SK-N-SH (cell line): ENCODE data around the gene NEMP1. TPM values are rescaled to one million over a fixed set of nuclear protein-coding genes. Genes with fewer than 3 reads are reported as not detected.

ENCODE experiments used
- CTCF ChIA-PET: fragments of 300-600, 350-600 bp; formaldehyde crosslinking; extraction: SDS; loops from one replicate; lab custom pipeline; 2021; lab: Yijun Ruan, JAX
- POLR2A ChIA-PET: fragments of 350-600 bp; sonication (Branson Sonifier 250); formaldehyde crosslinking; extraction: SDS; loops from one replicate; lab custom pipeline; 2020; ENCODE audit warnings: antibody characterized with exemption, inconsistent platforms; lab: Yijun Ruan, JAX
- DNase-seq: peaks from one replicate; pipeline ENCODE4 v3.0.0; 2012
- H2AFZ ChIP-seq: fragments of 200-600 bp; sonication (generic); 2 replicates; pipeline ENCODE4 v1.8.1; 2016; ENCODE audit warnings: antibody characterized with exemption, mild to moderate bottlenecking, low read depth
- H3F3A ChIP-seq: fragments of 200-600 bp; sonication (generic); replicated peaks from 2 replicates; pipeline ENCODE3; 2016; ENCODE audit warnings: antibody characterized with exemption, mild to moderate bottlenecking; ENCODE audit not compliant: insufficient read depth
- H3K27ac ChIP-seq, 2 experiments: fragments of 200-500 bp in 1 of 2; fragments of 200-600 bp in 1 of 2; sonication (Bioruptor generic) in 1 of 2; sonication (generic), shearing (Covaris generic) in 1 of 2; 2 replicates each; pipeline versions ENCODE4 v1.5.1 to v1.6.1; 2014 to 2016; ENCODE audit warnings: low read depth in 2 of 2, inconsistent platforms in 1 of 2, low read length in 1 of 2, mild to moderate bottlenecking in 1 of 2, mixed read lengths in 1 of 2
- H3K27me3 ChIP-seq: fragments of 200-600 bp; sonication (generic), shearing (Covaris generic); 2 replicates; pipeline ENCODE4 v1.6.1; 2016; ENCODE audit warnings: mixed run types; ENCODE audit not compliant: insufficient read depth
- H3K36me3 ChIP-seq, 2 experiments: fragments of 200-500 bp in 1 of 2; fragments of 200-600 bp in 1 of 2; sonication (Bioruptor generic) in 1 of 2; sonication (generic) in 1 of 2; replicated peaks in 1 of 2; 2 replicates each; pipeline versions ENCODE3 to v1.5.1; 2014 to 2016; ENCODE audit warnings: low read length in 1 of 2, mild to moderate bottlenecking in 1 of 2; ENCODE audit not compliant: insufficient read depth in 2 of 2, control insufficient read depth in 1 of 2
- H3K4me1 ChIP-seq, 2 experiments: fragments of 200-500 bp in 1 of 2; fragments of 200-600 bp in 1 of 2; sonication (Bioruptor generic) in 1 of 2; sonication (generic), shearing (Covaris generic) in 1 of 2; 2 replicates each; pipeline versions ENCODE4 v1.5.1 to v1.6.1; 2014 to 2016; ENCODE audit warnings: low read depth in 1 of 2, low read length in 1 of 2, mixed run types in 1 of 2; ENCODE audit not compliant: insufficient read depth in 2 of 2, control insufficient read depth in 1 of 2
- H3K4me2 ChIP-seq: fragments of 200-600 bp; sonication (generic), shearing (Covaris generic); 2 replicates; pipeline ENCODE4 v1.6.1; 2017; ENCODE audit warnings: mixed run types
- H3K4me3 ChIP-seq, 2 experiments: fragments of 200-500 bp in 1 of 2; fragments of 200-600 bp in 1 of 2; sonication (Bioruptor generic) in 1 of 2; sonication (generic), shearing (Covaris generic) in 1 of 2; 2 replicates each; pipeline versions ENCODE4 v1.5.1 to v1.8.1; 2014 to 2016; ENCODE audit warnings: low read depth in 2 of 2, inconsistent platforms in 1 of 2, low read length in 1 of 2, mild to moderate bottlenecking in 1 of 2, mixed read lengths in 1 of 2, moderate library complexity in 1 of 2
- H3K79me2 ChIP-seq: fragments of 200-600 bp; sonication (generic); 2 replicates; pipeline ENCODE4 v1.8.1; 2017; ENCODE audit warnings: mild to moderate bottlenecking; ENCODE audit not compliant: insufficient read depth
- H3K9ac ChIP-seq: fragments of 200-600 bp; sonication (generic); 2 replicates; pipeline ENCODE4 v1.6.1; 2017; ENCODE audit warnings: mixed run types
- H3K9me2 ChIP-seq: fragments of 200-600 bp; sonication (generic); 2 replicates; pipeline ENCODE4 v1.6.1; 2017; ENCODE audit warnings: mixed run types
- H3K9me3 ChIP-seq: fragments of 200-600 bp; sonication (generic); 2 replicates; pipeline ENCODE4 v1.6.1; 2017; ENCODE audit warnings: mixed run types, mild to moderate bottlenecking, moderate library complexity
- H4K20me1 ChIP-seq: fragments of 200-600 bp; sonication (generic); 2 replicates; pipeline ENCODE4 v1.6.1; 2017; ENCODE audit warnings: mild to moderate bottlenecking, mixed run types; ENCODE audit not compliant: insufficient read depth
- CTCF ChIP-seq: fragments of 200-600 bp; sonication (generic); IDR thresholded peaks from 2 replicates; pipeline ENCODE4 v1.6.1; 2017; ENCODE audit warnings: antibody characterized with exemption, mild to moderate bottlenecking, moderate library complexity
- GATA2 ChIP-seq: sonication (generic); formaldehyde crosslinking; IDR thresholded peaks from 2 replicates; pipeline ENCODE4 v1.5.0; 2020; ENCODE audit warnings: mild to moderate bottlenecking, missing genetic modification reagents
- MXI1 ChIP-seq: IDR thresholded peaks from 2 replicates; pipeline ENCODE4 v1.6.1; 2012; ENCODE audit warnings: mild to moderate bottlenecking, low read depth, low read length, improper control_type of control experiment
- PBX3 ChIP-seq: IDR thresholded peaks from 2 replicates; pipeline ENCODE4; 2012
- RAD21 ChIP-seq: IDR thresholded peaks from 2 replicates; pipeline ENCODE4 v1.6.1; 2012; ENCODE audit warnings: mild to moderate bottlenecking, low read length
- RCOR1 ChIP-seq: fragments of 150-350 bp; IDR thresholded peaks from 2 replicates; pipeline ENCODE4 v1.6.1; 2017; ENCODE audit warnings: antibody characterized with exemption, low read length
- SMC3 ChIP-seq: IDR thresholded peaks from 2 replicates; pipeline ENCODE4 v1.6.1; 2012; ENCODE audit warnings: low read depth, low read length, improper control_type of control experiment
- YY1 ChIP-seq: IDR thresholded peaks from 2 replicates; pipeline ENCODE4 v1.4.0; 2012; ENCODE audit warnings: low read depth, mild to moderate bottlenecking
- ZBTB33 ChIP-seq: IDR thresholded peaks from 2 replicates; pipeline ENCODE4 v1.4.0; 2012; ENCODE audit warnings: low read depth, borderline replicate concordance
- WGBS: methylation state at CpG from one replicate; pipeline ENCODE4 v1.1.6; 2017; ENCODE audit warnings: low lambda C conversion rate; 5-methylcytosine and 5-hydroxymethylcytosine counted together
- polyA plus RNA-seq, 3 experiments: library from polyadenylated mRNA; depleted of rRNA; stranded (reverse); fragments of >200 nt; gene quantifications; 2 replicates each; pipeline ENCODE4 v1.2.3, GENCODE V29; 2012

Gene NEMP1
- polyA plus RNA-seq, 1 of the 3 experiments (the other 2 are of a cell fraction), result 6.2 TPM

GRCh38 chr12:57112492-57113294, 34.1 kb upstream of the NEMP1 start:
- Histone ChIP-seq H3K4me1 (peaks cover 0 to 9% of the 10 kb centered on the region in 2 experiments; a peak in 2 of 4 replicates), H2AFZ (peak overlapping the region; percentile 18; the same call in 1 of the 2 replicates), H3K79me2 (no peaks in the 10 kb centered on the region), H3K9ac (no peak overlapping the region), H3K27me3 (no peaks in the 10 kb centered on the region), H3K9me3 (no peaks in the 10 kb centered on the region), H3K36me3 (no peaks in the 10 kb centered on the region), H3K27ac (peak overlapping the region in 1 of 2 experiments; percentile 0; a peak in 2 of 4 replicates)
- 71% methylated on average over 9 of the region's 9 CpGs for WGBS
- CTCF ChIA-PET, result interaction anchor here (0.5 to 5.0 kb wide), 45 partner anchors 8 to 389 kb away, joined by 3 to 240 read pairs (median 7); partner anchors contain the start of genes LRP1, MYO1A, NAB2 and NEMP1
- TF ChIP-seq PBX3 (no peak), MXI1 (peak; percentile 92), CTCF (peak; percentile 95), RAD21 (peak; percentile 98)
- TF ChIP-seq, all 33 proteins: peak for 3
- H3F3A ChIP-seq, result no peaks in the 10 kb centered on the region
- H3K9me2 ChIP-seq, result no peaks in the 10 kb centered on the region
- H3K4me3 ChIP-seq, result peak overlapping the region in 1 of 2 experiments; percentile 46; a peak in 1 of 4 replicates
- DNase-seq, result no peak
- POLR2A ChIA-PET, result interaction anchor here (0.6 to 1.7 kb wide), 6 partner anchors 12 to 128 kb away, joined by 3 to 23 read pairs (median 7); partner anchors contain the start of genes LRP1 and NEMP1
- peak overlapping the region; percentile 58 for H3K4me2 ChIP-seq
- no peaks in the 10 kb centered on the region for H4K20me1 ChIP-seq

- no peak for DNase-seq
- Histone ChIP-seq H3F3A (no peaks in the 10 kb centered on the region), H3K36me3 (no peaks in the 10 kb centered on the region), H3K4me1 (peaks cover 0 to 9% of the 10 kb centered on the region in 2 experiments; a peak in 2 of 4 replicates), H3K27ac (peak within 1 kb of the TSS; percentile 3 to 28; a peak in 2 of 4 replicates), H3K9ac (peak within 1 kb of the TSS; percentile 1; the same call in 1 of the 2 replicates), H4K20me1 (no peaks in the 10 kb centered on the region), H3K9me3 (no peaks in the 10 kb centered on the region), H3K4me3 (peak within 1 kb of the TSS; percentile 6 to 46; a peak in 2 of 4 replicates), H2AFZ (peak within 1 kb of the TSS; percentile 59), H3K79me2 (no peaks in the 10 kb centered on the region), H3K9me2 (no peaks in the 10 kb centered on the region), H3K4me2 (peak within 1 kb of the TSS; percentile 58), H3K27me3 (no peaks in the 10 kb centered on the region)
- TF ChIP-seq SMC3 (no peak), YY1 (no peak), GATA2 (no peak), RAD21 (peak; percentile 23; the same call in 1 of the 2 replicates), RCOR1 (no peak), PBX3 (no peak), CTCF (0 out of 2 replicates have a peak, but pooled peaks have one; percentile 9), ZBTB33 (no peak)
- POLR2A ChIA-PET, result interaction anchor here (0.8 to 1.7 kb wide), 7 partner anchors 12 to 130 kb away, joined by 3 to 23 read pairs (median 7); partner anchors contain the start of genes LRP1 and NEMP1
- 85% methylated on average over 12 of the region's 13 CpGs for WGBS
- CTCF ChIA-PET, result interaction anchor here (0.7 to 5.0 kb wide), 39 partner anchors 8 to 361 kb away, joined by 3 to 240 read pairs (median 8); partner anchors contain the start of genes LRP1, MYO1A, NAB2 and NEMP1
Observed at GRCh38 chr12:57111031-57111734, 32.6 kb upstream of the NEMP1 start, which contains the start of gene STAT6. Gene STAT6, minus strand, starts transcription at chr12:57111362. Its CDS starts 3,084 bp downstream, at chr12:57108278.
